Activated CD8-positive, alpha-beta memory T cell treated with anti-CD3 and anti-CD28 coated beads, Interleukin-2, amount 50 U/mL, for 1 hour (primary cell): ENCODE data around the gene MRPS30.
"Not testable (repeated sequence)": the region's sequence is repeated elsewhere in the genome, so short reads cannot be mapped to it uniquely, and the experiment has no call there.

Experiments used
- DNase-seq: peaks from one replicate; pipeline ENCODE4 v3.0.0-alpha.2; 2020; ENCODE audit errors: extremely low read depth

The MRPS30 gene

DNA sequence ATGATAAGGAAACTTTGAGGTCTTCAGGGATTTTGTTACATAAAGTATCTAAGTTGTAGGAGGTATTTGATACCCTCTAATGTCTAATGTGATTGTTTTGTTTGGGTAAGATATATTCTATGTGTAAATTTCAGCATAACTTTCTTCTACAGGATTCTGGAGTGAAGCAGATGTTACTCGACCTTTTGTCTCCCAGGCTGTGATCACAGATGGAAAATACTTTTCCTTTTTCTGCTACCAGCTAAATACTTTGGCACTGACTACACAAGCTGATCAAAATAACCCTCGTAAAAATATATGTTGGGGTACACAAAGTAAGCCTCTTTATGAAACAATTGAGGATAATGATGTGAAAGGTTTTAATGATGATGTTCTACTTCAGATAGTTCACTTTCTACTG lies 6.0 kb downstream of the MRPS30 start:
- DNase-seq, result no peak

DNA sequence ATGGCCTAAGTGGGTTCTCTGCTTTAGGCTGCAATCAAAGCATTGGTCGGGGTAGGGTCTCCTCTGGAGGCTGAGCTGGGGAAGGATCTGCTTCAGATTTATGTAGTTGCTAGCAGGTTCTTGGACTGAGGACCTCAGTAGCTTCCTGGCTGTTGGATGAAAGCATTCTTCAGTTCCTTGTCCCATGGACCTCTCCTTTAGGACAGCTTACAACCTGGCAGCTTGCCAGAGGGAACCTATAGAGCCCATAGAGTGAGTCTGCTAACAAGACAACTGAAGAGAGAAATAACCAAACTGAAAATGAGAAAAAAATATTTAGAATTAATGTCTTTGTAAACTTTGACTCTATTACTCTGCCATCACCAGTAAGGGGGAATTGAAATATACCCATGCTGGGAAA lies 12.4 kb downstream of the MRPS30 start:
- DNase-seq, result no peak

DNA sequence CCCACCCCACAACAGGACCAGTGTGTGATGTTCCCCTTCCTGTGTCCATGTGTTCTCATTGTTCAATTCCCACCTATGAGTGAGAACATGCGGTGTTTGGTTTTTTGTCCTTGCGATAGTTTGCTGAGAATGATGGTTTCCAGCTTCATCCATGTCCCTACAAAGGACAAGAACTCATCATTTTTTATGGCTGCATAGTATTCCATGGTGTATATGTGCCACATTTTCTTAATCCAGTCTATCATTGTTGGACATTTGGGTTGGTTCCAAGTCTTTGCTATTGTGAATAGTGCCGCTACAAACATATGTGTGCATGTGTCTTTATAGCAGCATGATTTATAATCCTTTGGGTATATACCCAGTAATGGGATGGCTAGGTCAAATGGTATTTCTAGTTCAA lies 15.9 kb downstream of the MRPS30 start:
- not testable (repeated sequence) for DNase-seq

DNA sequence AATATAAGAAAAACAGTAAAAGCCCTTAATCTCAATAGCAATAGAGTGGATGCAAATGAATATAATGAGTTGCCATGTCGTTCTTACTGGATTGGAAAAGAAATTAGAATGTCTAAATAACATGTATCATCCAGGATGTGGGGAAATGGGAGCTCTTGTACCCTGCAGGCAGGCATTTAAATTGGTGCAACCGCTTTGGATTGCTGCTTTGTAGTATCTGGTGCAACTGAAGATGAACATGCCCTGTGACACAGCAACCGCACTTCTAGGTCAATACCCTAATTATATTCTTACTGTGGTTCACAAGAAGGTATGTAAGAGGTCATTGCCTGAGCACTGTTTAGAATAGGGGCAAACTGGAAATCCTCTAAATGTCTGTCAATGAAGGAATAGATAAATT lies 18.9 kb downstream of the MRPS30 start:
- DNase-seq, result no peak

DNA sequence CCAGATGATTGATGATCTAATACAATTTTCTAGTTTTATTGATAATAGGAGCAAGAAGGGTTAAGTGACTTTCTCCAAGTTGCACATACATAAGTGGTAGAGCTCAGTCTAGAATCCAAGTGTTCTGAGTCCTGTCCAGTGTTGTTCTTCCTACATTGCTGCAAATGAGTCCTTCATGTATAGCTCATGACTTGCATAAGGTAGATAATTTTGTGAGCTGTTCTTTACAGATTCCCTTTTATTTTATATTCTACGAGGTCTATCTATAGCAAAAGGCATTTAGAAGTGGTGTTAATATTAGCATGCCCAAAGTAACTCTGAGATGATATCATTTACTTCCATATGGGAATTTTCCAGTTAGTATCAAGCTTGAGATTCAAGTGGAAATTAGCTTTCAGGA lies 20.0 kb downstream of the MRPS30 start:
- DNase-seq, result no peak

DNA sequence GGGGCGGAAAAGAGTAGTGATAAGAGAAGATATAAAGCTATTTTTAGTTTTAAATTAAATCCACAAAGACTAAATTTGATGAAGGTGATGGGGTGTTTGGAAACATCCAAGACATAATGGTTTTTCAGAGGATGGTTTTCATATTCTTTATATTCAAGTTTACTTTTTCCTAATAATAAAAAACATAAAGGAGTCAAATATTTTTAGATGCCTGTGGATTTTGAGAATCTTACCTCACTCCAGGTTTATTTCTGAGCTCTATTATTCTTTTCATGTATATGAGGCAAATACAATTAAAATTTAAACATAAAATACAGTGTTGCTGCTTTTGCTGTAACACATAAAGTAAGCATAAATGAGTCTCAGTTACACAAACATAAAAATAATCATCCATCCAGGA lies 22.2 kb downstream of the MRPS30 start:
- DNase-seq, result no peak

DNA sequence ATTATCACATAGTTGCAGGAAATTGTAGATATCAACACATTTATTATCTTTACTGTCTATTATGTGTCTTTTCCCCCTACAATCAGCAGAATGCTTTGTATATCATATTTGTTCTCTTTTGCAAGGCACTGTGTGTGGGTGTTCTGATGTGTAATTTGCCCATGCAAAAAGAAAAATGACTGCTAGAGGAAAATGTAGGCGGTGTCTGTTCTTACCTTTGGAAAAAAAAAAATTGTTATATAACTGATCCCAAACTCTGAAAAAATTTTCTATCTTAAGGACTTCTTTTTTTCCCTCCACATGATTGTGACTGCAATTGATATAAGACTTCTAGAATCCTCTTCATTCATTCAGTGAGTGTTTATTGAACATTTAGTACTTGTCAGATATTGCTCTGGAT lies 24.5 kb downstream of the MRPS30 start:
- no peak for DNase-seq

DNA sequence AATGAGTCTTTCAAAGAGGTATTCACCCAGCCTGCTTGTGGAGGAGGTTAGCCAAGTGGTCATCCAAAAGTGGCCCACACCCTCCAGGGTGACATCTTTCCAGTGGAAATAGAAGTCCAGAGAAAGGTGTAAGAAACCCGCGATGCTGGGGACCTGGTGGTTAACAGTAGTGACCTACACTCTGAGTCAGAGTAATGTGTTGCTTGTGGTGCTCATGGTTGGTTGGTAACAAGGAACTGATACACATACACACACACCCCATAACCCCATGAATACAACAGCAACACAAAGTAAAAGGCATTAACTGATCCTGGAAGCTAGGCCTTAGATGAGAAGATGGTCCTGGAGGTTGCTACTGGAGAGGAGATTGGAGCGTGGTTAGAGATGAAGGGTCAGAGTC lies 26.9 kb downstream of the MRPS30 start:
- DNase-seq, result no peak

DNA sequence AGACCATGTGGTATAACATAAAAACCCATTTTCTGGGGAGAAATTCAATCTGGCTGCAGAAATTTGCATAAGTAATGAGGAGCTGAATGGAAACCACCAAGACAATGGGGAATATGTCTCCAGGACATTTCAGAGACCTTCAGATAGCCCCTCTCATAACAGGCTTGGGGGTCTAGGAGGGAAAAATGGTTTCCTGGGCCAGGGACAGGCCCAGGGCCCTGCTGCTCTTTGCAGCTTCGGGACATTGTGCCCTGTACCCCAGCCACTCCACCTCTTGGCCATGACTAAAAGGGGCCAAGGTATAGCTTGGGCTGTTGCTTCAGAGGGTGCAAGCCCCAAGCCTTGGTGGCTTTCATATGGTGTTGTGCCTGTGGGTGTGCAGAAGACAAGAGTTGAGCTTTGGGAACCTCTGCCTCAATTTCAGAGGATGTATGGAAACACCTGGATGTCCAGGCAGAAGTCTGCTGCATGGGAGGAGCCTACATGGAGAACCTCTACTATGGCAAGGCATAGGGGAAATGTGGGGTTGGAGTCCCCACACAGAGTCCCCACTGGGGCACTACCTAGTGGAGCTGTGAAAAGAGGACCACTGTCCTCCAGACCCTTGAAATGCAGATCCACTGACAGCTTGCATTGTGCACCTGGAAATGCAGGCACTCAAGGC lies 30.4 kb downstream of the MRPS30 start:
- no peak for DNase-seq

DNA sequence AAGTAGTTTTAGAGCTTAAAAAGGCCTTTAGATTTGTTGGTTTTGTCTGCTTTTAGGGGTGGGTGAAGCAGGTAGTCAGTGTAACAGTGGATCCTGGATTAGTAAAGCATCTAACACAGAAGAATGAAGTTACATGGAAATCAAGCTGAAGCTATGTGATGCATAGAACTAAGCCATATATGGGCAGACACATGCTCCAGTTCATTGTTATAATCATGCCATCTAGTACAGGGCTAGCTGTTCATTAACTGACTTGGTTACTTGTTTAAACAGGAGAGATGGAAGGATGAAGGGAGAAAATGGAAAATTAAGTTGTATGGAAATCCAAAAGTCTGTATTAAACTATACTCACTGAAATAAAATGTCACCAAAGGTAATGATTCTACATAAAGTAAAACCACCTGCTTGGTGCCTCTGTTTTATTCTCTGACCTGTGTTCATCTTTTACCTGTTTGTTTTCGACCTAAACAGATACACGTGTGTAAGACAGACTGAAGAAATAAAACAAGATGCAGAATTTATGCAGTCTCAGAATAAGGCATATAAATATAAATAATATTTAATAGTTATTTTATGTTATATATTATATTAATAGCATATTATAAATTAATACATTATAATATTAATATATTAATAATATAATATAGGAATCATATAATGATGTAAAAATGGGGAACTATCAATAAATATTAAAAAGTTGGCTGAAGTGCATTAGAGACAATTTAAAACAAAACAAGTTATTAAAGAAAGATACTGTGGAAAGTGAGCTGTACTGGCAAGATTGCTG lies 33.9 kb downstream of the MRPS30 start:
- DNase-seq, result no peak

DNA sequence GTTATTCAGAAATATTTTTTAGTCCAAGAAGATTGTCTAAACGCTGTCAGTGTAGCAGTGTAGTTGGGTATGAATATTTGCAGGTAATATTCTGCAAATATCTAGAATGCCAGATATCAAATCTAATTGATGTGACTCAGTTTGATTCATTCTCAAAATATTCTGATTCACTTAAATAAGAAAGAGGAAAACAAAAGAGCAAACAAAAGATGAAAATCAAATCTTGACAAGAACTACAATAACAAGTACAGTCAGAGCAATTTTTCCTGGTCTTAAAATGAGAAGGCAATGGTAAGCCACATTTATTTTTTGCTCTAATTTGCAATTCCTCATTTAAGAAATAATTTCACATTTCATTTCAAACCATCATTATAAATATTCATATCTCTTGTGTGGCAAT lies 36.0 kb downstream of the MRPS30 start:
- DNase-seq, result no peak

DNA sequence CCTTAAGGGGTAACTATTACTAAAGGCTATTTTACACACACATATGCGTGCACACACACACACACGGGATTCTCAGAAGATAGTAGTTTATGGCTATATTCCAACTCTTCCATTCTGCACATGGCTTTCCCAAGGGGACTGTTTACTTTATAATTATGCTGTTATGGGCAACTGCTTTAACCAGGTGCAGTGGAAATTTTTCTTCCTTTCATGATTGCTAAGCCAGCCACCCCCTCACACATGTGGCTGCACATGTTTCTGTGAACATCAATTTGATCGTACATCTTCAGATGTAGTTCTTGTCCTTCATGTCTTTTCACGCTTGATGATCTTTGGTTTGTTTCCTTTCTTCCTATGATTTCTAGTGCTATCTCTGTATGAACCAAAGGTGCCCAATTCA lies 37.0 kb downstream of the MRPS30 start:
- DNase-seq, result no peak

DNA sequence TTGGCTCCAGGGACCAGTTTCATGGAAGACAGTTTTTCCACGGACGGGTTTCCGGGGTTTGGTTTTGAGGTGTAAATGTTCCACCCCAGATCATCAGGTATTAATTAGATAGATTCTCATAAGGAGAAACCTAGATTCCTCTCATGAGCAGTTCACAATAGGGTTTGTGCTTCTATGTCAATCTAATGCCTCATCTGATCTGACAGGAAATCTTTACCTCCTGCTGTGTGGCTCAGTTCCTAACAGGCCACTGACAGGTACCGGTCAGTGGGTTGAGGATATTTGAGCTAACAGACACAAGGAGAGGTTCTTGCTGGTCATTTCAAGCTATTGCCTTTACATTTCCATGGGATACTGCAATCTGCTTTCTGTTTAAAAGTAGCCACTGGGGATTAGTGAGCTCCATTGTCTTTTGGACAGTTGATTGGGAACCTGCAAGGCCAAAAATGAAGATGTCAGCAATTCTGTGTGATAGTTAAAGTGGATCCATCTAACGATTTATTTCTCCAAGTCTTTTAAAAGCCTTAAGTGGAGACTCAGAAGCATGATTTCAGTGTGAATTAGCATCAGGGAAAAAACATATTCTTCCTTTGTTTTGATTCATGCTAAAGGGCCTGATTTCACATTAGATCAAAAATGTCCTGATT lies 38.6 kb downstream of the MRPS30 start:
- no peak for DNase-seq

DNA sequence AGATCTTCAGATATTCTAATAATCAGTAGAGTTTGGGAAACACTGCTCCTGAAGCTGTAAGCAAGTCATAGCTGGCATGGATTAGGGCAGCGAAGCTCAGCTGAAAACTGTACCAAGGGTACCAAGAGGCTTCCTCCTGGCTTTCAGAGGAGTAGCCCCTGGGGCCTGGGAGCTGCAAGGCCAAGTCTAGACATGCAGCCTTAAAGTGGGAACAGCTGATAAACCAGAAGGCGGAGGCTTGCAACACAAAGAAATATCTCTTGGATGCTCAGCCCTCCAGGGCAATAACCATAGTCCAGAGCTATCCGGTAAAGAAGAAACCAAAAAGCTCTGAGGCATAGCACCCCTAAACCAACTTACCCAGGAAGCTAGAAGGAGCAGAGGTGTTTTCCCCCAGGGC lies 51.5 kb downstream of the MRPS30 start:
- no peak for DNase-seq

DNA sequence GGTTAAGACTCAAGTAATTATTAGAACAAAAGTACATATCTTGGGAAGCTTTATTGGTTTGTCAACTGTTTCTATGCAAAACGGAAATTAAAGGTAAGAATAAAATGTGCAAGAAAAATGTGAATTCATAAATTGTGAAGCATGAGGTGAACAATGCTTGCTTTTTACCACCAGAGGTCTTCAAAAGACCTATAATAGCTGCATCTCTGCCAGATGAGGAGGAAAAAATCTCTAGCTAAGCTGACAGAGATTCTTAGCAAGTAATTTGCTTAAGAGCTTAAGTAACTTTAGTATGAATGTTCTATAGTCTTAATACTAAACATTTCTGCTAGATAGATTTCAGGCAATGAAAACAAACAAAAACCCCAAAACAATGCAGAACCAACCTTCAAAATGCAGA lies 54.1 kb downstream of the MRPS30 start:
- DNase-seq, result no peak
